ENCODE results near the gene PCSK9.
"Not testable (repeated sequence)": the region's sequence is repeated elsewhere in the genome, so short reads cannot be mapped to it uniquely, and the experiment has no call there.

The PCSK9 gene

DNA sequence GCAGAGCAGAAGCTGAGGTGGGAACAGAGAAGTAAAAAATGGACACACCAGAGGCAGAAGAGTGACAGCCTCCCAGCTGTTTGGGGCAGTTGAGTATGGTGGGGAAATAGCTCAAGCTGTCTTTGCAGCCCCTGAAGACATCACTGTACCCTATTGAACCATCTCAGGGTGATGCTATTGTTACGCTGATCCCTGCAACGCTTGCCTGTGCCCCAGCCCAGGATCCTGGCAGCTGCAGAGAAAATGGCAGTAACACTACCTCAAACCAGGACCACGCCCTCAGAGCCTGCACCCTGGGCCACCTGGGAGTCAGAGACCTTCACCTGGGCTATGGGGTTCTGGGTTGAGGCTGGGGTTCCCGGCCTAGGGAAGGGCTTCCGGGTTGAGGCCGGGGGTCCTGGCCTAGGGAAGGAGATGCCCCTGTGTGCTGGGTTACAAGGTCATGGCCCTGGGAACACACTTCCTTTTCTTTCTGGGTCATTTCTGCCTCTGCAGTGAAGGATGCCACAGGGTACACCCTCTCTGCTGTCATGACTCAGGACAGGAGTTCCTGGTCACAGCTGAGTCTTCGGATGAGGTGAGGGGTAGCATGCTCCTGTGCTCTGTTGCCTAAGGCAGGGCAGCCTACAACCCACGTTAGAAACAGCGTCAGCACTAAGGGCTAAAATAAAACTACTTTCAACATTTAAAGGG lies 29.0 kb upstream of the PCSK9 start:
- DNase-seq = no peak

DNA sequence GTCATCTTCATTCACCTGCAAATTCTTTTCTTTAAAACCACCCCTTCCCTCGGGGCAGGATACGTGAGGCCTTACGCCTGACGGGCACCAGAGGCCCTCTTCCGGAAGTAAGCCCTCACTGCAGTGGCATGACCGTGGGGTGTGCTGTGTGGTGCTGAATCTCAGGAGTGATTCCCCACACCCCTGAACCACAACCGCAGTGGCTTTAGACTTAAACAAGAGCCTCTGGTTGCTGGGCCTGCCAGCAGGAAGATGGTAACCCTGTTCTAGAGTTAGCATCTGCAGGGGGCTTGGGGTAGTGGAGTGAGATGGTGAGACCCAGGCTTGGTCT lies 28.5 kb upstream of the PCSK9 start:
- no peak for DNase-seq

DNA sequence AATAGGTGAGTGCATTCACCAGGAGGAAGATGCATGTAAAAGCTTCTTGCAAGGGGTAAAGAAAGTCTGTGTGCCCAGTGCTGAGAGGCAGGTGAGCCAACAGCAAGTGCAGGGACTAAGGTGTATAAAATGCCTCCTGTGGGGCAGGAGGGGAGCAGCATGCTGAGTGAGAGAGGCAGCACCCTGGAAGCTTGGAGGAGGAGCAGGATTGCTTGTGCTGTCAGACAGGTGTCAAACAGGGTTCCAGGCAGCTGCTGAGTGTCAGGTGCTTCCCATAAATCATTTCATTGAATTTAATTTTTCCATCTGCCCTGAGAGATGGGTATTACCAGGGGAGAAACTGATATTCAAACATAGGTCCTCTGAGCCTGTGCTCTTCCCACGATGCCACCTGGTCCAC lies 26.7 kb upstream of the PCSK9 start:
- no peak for DNase-seq

DNA sequence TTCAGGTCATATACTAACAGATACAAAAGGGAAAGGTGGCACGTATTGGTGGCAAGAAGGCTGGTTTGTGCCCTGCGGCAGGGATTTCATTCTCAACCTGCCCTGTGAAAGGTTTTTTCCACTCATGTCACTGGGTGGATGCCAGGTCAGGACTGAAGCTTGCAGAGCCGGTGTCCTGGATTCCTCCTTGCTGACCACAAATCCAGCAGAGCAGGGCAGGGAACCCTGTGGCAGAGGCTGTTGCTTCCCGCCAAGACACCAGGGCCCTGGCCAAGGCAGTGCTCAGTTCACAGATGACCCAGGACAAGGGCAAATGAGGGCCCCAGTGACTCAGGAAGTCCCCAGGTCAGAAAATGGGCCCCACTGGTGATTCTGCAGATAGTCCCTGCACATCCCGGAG lies 24.2 kb upstream of the PCSK9 start:
- DNase-seq = no peak

DNA sequence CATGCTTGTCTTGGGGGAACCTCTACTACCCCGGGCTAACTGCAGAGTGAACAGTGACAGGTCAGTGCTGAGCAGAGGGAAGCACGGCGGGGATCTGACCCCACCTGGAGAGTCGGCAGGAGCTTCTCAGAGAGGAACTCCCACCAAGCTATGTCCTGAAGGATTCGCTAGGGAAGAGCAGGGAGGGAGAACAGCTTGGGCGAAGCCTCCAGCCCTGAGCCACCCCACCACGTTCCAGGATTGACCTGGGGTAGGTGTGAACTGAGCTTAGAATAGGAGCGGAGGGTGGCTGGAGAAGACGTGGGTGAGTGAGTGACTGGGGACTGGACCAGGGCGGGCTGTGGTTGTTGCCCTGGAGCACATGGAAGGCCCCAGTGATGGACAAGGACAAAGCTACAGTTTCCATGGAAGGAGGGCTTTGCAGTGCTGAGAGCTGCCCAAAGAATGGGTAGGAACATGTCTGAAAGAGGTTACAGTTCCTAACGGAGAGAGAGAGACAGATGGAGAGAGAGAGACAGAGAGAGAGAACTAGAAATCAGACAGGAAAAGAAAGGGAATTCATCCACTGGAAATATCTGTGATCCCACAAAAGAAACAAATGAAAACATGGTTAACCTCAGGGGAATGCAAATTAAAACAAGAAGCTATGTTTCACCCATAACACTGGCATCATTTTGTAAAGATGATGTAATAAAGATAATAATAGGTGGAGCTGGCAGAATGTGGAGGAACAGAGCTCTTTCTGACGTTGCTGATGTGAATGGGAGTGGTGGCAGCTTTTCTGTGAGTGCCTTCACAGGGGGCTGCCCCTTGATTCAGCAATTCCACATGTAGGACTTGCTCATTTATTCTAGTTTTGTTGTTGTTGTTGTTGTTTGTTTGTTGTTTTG lies 23.4 kb upstream of the PCSK9 start:
- DNase-seq = no peak

DNA sequence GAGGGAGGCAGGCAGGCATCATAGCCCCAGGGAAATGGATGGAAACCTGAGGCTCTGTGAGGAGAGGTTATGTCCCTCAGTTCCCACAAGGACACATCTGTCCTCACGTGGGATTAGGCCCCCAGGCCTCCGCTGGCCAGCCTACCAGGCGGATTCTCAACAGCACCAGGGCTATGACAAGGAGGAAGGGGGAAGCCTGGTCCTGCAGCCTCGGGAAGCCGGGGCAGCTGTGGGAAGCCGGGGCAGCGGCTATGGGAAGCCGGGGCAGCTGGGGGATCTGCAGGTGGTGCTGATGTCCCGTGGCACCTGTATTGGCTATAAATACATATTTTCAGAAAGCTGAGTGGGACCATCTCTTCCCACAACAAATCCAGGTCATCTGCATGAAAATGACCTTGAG lies 21.0 kb upstream of the PCSK9 start:
- no peak for DNase-seq

DNA sequence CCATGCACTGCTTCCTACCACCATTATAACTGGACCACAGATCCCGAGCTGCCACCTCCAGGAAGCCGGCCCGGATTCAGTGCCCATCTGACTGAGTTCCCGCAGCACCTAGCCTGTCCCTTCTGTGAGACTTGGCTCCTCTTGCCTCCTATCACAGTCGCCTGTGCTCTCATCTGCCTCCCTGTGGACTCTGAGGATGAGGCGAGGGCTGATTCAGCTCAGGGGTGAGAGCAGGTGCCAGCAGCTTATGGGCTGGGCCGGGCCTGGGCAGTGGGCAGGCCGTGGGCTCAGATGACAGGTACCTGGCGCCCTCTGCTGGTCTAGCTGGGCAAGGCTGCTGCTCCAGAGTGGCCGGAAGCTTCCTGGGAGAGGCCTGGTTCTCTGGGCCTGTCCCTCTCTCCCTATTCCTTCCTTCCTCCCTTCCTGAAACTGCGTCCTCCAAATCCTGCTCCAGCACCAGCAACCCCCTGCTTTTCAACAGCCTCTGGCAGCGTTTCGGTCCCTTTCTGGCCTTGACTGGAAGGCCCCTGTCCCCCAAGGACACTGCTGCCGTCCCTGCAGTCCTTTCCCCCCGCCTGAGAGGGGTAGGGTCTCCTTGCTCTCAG lies 17.3 kb upstream of the PCSK9 start:
- peak; percentile 74 for DNase-seq

DNA sequence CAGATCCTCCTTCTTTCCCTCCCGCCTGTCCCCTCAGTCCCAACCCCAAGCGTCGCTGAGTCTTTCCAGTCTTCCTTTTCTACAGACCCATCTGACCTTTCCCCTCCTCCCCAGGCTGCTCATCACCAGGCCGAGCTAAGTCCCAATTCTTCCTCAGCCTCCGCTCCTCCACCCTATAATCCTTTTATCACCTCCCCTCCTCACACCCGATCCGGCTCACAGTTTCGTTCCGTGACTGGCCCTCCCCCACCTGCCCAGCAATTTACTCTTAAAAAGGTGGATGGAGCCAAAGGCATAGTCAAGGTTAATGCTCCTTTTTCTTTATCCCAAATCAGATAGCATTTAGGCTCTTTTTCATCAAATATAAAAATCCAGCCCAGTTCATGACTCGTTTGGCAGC lies 15.2 kb upstream of the PCSK9 start:
- DNase-seq = not testable (repeated sequence)

DNA sequence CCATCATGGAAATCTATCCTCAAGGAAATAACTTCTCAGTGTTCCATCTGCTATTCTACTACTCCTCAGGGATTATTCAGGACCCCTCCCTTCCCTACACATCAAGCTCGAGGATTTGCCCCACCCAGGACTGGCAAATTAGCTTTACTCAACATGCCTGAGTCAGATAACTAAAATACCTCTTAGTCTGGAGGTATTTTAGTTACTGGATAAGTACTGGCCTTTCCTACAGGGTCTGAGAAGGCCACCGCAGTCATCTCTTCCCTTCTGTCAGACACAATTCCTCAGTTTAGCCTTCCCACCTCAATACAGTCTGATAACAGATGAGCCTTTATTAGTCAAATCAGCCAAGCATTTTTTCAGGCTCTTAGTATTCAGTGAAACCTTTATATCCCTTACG lies 12.7 kb upstream of the PCSK9 start:
- DNase-seq = not testable (repeated sequence)

DNA sequence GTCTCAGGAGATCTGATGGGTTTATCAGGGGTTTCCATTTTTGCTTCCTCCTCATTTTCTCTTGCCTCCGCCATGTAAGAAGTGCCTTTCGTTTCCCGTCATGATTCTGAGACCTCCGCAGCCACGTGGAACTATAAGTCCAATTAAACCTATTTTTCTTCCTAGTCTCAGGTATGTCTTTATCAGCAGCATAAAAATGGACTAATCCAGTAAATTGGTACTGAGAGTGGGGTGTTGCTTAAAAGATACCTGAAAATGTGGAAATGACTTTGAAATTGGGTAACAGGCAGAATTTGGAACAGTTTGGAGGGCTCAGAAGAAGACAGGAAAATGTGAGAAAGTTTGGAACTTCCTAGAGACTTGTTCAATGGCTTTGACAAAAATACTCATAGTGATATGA lies 8.2 kb upstream of the PCSK9 start:
- DNase-seq = not testable (repeated sequence)

DNA sequence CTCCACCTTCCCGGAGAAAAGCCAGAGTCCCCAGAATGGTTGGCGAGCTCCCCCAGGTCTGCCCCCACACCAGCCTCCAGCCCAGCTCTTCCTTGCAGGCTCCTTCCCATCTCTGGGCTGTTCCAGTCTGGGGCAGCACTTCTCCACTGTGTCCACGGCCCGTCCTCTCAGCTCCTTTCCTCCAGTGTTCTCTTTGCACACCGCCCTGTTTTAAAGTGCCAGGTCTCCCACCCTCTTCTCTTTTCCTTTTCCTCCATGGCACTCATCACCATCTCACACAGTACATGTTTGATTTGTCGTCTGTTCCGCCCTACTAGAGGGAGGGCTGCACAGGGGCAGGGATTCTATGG lies 6.1 kb upstream of the PCSK9 start:
- DNase-seq = no peak

DNA sequence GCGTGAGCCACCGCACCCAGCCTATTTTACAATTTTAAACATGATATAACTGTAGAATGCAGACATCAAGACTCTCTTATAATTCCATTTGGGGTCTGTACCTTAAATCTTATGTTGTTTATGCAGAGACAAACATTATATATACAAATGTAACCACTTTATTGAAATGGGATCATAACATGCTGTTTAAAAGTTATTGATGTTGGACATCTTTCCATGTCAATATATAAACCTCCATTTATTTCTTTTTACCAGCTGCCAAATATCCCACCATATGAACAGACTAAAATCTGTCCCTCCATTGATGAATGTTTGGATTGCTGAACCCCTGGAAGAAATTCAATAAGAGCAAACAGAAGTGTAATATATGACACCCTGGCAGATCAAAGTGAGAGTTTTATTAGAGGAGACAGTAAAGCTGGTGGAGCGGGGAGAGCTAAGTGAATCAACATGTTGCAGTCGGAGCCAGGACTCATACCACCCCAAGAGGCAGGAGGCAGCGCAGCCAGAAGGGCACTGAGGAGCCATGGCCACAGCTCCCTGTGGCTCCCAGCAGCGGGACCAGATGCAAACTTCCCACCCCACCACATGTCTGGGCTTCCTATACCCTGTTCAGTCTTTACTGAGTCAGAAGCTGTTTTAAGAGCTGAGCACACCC lies 4.7 kb upstream of the PCSK9 start:
- DNase-seq = no peak

DNA sequence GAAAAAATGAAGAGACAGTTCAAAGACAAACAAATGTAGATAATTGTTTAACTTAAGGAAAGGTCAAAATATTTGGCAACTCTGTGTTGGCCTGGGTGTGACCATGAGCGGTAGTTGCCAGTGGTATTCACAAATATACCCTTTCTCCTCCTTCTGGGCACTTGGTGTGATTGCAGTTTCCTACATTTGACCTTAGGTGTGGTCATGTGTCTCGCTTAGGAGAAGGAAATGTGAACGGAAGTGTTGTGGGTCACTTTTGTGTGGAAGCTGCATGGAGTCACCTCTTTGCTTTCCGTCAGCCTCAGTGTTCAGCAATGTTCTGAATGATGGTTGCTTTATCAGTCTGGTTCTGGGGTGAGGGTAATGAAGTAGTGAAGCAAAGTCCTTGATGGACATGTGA lies 3.4 kb upstream of the PCSK9 start:
- no peak for DNase-seq

DNA sequence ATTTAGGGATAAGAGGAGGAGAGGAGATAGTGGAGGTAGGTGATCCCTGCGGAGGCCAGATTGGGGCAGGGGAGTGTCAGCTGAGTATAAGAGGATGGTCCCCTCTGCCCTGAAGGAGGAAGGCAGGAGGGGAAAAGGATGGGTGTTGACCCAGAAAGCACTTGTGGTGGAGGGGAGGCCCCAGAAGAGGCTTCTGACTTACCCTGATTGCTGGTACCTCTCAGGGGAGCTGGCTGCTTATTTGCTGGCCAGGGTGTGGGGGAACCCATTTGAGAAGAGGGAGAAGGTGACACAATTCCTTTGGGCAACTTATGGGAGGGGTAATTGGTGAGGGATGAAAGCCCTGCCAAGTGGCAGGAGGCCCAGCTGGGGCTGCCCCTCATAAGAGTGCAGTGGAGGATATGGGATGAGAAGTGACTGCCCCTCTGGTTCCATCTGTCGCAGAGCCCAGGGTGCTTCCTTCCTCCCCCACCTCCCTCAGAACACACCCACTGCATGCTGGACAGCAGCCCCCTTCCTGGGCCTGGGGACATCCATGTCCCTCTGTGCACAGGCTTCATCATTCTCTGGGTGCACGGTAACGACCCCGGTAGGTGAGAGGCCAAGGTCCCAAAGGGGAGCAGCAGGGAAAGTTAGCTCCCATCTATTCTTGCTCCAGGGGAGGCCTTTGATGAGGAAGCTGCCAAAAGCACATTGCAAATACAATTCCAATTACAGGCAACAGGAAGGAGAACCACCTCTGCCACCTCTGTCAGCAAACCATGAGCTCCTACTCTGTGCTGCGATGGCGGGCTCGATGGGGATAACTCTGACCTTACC lies 1.4 kb upstream of the PCSK9 start:
- DNase-seq = no peak

DNA sequence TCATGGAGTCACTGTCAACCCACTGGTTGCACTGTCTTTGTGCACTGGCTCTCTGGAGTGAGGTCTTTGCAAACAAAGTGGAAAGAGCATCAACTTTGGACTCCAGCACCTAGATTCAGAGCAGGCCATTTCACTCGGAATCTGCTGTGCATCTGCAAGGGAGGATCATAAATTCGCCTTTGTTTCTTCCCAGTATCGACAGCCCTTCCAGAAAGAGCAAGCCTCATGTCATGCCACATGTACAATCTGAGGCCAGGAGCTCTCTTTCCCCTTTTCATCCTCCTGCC lies 853 bp upstream of the PCSK9 start:
- DNase-seq = no peak

DNA sequence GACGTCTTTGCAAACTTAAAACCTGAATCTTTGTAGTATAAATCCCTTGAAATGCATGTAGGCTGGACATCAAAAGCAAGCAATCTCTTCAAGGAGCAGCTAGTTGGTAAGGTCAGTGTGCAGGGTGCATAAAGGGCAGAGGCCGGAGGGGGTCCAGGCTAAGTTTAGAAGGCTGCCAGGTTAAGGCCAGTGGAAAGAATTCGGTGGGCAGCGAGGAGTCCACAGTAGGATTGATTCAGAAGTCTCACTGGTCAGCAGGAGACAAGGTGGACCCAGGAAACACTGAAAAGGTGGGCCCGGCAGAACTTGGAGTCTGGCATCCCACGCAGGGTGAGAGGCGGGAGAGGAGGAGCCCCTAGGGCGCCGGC lies 390 bp upstream of the PCSK9 start:
- DNase-seq = no peak

DNA sequence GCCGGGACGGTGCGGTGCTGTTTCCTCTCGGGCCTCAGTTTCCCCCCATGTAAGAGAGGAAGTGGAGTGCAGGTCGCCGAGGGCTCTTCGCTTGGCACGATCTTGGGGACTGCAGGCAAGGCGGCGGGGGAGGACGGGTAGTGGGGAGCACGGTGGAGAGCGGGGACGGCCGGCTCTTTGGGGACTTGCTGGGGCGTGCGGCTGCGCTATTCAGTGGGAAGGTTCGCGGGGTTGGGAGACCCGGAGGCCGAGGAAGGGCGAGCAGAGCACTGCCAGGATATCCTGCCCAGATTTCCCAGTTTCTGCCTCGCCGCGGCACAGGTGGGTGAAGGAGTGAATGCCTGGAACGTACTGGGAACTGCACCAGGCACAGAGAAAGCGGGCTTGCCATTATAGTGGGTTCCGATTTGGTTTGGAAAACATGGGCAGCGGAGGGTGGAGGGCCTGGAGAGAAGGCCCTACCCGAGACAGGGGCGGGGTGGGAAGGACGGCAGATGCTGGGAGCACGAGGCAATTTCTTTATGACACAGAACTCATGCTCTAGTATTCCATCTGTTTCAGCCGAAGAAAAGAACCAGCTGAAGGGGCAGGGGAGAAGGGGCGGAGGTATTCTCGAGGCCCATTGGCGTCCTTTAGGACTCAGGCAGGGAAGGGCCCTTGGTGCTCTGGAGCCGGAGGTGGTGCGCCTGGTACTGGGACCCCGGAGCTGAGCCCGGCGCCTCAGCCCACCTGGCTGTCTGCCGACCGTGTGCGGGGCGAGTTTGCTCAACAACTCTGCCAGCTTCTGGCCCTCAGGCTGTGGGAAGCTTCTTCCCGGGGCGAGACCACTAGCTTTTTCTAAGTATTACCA lies 960 bp downstream of the PCSK9 start:
- no peak for DNase-seq

DNA sequence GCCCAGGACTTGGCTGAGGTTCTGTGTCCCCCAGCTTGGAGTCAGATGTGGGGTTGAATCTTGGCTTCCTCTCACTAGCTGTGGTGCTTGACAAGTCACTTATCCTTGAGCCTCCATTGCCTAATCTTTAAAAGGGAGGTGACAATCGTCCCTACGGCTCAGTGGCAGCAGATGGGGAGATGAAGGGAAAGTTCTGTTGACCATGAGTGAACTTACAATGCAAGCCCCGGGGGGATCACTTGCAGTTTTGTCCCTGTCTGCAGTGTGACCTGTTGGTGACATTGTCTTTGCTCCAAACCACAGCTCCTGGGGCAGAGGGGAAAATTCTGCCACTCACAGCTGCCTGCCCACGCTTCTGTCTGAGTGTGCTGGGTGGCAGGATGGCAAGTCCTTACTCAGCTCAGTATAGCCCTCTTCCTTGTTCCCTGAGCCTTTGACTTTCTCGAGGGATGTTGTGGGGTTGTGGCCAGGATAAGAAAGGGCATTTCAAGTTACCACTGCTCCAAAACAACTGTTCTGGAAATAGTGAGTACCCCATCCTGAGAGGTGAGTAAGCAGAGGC lies 1.7 kb downstream of the PCSK9 start:
- no peak for DNase-seq

DNA sequence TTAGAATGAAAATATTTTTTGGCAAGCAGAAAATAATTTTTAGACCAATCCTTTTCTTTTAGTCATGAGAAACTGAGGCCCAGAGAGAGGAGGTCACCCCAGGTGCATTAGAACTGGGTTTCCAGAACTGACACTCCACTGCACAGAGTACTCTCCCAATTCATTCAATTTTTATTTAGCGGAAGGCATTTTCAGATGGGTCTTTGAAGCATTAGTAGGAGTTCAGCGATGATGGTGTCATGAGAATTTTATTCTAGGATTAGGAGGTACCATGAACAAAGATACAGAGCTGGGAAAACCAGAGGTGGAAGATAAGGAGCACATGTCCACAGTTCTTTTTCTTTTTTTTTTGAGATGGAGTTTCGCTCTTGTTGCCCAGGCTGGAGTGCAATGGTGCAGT lies 2.3 kb downstream of the PCSK9 start:
- no peak for DNase-seq

DNA sequence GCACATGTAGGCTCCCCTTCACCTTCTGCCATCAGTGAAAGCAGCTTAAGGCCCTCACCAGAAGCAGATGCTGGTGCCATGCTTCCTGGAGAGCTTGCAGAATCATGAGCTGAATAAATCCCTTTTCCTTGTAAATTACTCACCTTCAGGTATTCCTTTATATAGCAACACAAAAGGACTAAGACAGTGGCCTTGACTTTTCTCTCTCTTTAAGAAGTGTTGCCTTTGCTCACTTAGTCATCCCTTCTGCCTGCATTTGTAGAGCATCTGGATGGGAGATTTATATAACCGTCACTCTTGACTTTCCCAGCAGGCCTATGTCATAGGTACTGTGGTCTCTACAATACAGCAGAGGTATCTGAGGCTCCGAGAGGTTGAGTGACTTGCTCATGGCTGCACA lies 3.7 kb downstream of the PCSK9 start:
- DNase-seq = no peak

DNA sequence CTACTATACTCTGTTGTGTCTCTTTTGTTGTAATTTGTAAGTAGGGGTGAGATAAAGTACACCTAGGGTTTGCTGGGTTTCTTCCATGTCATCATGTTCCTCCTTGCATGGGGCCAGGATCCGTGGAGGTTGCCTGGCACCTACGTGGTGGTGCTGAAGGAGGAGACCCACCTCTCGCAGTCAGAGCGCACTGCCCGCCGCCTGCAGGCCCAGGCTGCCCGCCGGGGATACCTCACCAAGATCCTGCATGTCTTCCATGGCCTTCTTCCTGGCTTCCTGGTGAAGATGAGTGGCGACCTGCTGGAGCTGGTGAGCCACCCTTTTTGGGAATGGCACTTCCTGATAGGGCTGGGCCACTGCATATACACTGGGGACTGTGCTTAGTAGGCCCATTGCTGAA lies 4.4 kb downstream of the PCSK9 start:
- DNase-seq = no peak

All from T1000 (cell line).